Mucosa of rectum (tissue), 2 donors: Measurements from ENCODE around the gene IRS2.

Experiments
- H3K27ac ChIP-seq, 2 donors: one replicate each; pipeline ENCODE4 v1.7.0; 2013; ENCODE audit warnings: inconsistent platforms in 2 of 2, low read depth in 2 of 2, low read length in 2 of 2
- H3K27me3 ChIP-seq, 2 donors: one replicate each; pipeline ENCODE4 v1.7.0; 2013; ENCODE audit warnings: low read length in 2 of 2; ENCODE audit not compliant: control insufficient read depth in 2 of 2, insufficient read depth in 2 of 2
- H3K36me3 ChIP-seq, 2 donors: one replicate each; pipeline ENCODE4 v1.7.0; 2013; ENCODE audit warnings: low read length in 2 of 2; ENCODE audit not compliant: control insufficient read depth in 2 of 2, insufficient read depth in 2 of 2
- H3K4me1 ChIP-seq, 2 donors: one replicate each; pipeline ENCODE4 v1.7.0; 2013; ENCODE audit warnings: low read length in 2 of 2, mild to moderate bottlenecking in 1 of 2; ENCODE audit not compliant: control insufficient read depth in 2 of 2, insufficient read depth in 2 of 2
- H3K4me3 ChIP-seq, 2 donors: one replicate each; pipeline ENCODE4 v1.7.0; 2013; ENCODE audit warnings: low read length in 2 of 2
- H3K9ac ChIP-seq, 2 donors: one replicate each; pipeline ENCODE4 v1.7.0; 2013; ENCODE audit warnings: low read length in 2 of 2, low read depth in 1 of 2, mild to moderate bottlenecking in 1 of 2
- H3K9me3 ChIP-seq, 2 donors: one replicate each; pipeline ENCODE4 v1.7.0; 2013; ENCODE audit warnings: low read length in 2 of 2; ENCODE audit not compliant: control insufficient read depth in 2 of 2
- donor health status: healthy.
- donor health status: Normal muscosa, but diverticular disease.

Gene IRS2

GRCh38 chr13:109817591-109818535, 31.5 kb upstream of the IRS2 start:
- Histone ChIP-seq H3K27ac (no peak overlapping the region), H3K36me3 (no peaks in the 10 kb centered on the region), H3K9ac (no peak overlapping the region), H3K4me3 (no peak overlapping the region), H3K27me3 (no peaks in the 10 kb centered on the region), H3K9me3 (no peaks in the 10 kb centered on the region), H3K4me1 (no peaks in the 10 kb centered on the region)

GRCh38 chr13:109816808-109817203, 30.4 kb upstream of the IRS2 start:
- H3K9me3 ChIP-seq, result no peaks in the 10 kb centered on the region
- no peak overlapping the region for H3K4me3 ChIP-seq
- no peak overlapping the region for H3K27ac ChIP-seq

GRCh38 chr13:109816112-109816807, 29.9 kb upstream of the IRS2 start:
- H3K9ac ChIP-seq, result no peak overlapping the region
- no peak overlapping the region for H3K27ac ChIP-seq
- H3K36me3 ChIP-seq, result no peaks in the 10 kb centered on the region
- H3K9me3 ChIP-seq, result no peaks in the 10 kb centered on the region
- H3K4me3 ChIP-seq, result no peak overlapping the region
- no peaks in the 10 kb centered on the region for H3K4me1 ChIP-seq
- H3K27me3 ChIP-seq, result no peaks in the 10 kb centered on the region

More at GRCh38 chr13:109816808-109817203, 30.4 kb upstream of the IRS2 start:
- no peak overlapping the region for H3K9ac ChIP-seq
- no peaks in the 10 kb centered on the region for H3K36me3 ChIP-seq
- no peaks in the 10 kb centered on the region for H3K27me3 ChIP-seq
- H3K4me1 ChIP-seq, result no peaks in the 10 kb centered on the region

DNA sequence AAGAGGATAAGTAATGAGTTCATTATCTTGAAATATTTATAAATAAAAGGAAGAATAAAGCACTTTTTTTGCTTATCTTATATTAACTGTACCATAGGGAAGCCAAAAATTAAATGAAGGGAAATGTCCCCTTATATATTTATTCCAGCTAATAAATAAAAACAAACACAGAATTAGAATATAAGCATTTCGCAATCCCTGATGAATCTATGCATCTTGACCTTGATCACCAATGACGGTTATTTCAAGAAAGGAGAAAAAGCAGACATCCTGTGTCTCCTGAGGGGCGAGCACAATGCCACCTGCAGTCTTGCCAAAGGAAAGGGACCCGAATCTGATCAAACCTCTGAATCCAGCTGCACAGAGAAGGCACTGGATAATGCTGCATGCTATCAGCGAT, 29.3 kb upstream of the IRS2 start:
- no peak overlapping the region for H3K9ac ChIP-seq
- no peaks in the 10 kb centered on the region for H3K36me3 ChIP-seq
- H3K4me1 ChIP-seq, result no peaks in the 10 kb centered on the region
- H3K27me3 ChIP-seq, result no peaks in the 10 kb centered on the region
- no peak overlapping the region for H3K27ac ChIP-seq
- no peak overlapping the region for H3K4me3 ChIP-seq
- H3K9me3 ChIP-seq, result no peaks in the 10 kb centered on the region

DNA sequence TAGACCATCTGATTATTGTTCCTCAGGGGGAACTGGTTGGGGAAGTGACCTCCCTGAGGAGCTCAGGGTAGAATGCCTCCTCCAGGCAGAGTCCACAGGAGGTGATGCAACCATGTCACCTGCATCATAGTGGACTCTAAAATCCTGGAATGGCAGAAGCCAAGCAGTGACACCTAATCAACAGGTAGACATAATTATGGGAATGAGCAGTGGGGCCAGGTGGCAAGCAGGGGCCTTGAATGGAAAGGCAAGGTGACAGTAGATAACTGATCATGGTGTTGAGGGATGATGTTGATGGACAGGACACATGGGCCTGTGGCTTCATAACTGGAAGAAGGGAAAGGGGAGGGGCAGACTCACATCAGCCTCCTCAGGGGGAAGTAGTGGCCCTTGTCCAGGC, 27.3 kb upstream of the IRS2 start:
- no peaks in the 10 kb centered on the region for H3K4me1 ChIP-seq
- H3K9ac ChIP-seq, result no peak overlapping the region
- no peaks in the 10 kb centered on the region for H3K27me3 ChIP-seq
- no peaks in the 10 kb centered on the region for H3K9me3 ChIP-seq
- H3K4me3 ChIP-seq, result no peak overlapping the region
- no peaks in the 10 kb centered on the region for H3K36me3 ChIP-seq
- no peak overlapping the region for H3K27ac ChIP-seq

- no peaks in the 10 kb centered on the region for H3K9me3 ChIP-seq
Observed at GRCh38 chr13:109812382-109812781, 26.0 kb upstream of the IRS2 start.

GRCh38 chr13:109810761-109811510, 24.6 kb upstream of the IRS2 start:
- no peak overlapping the region for H3K9ac ChIP-seq
- no peaks in the 10 kb centered on the region for H3K27me3 ChIP-seq
- no peaks in the 10 kb centered on the region for H3K9me3 ChIP-seq
- no peaks in the 10 kb centered on the region for H3K36me3 ChIP-seq
- H3K4me3 ChIP-seq, result no peak overlapping the region
- H3K27ac ChIP-seq, result no peak overlapping the region
- no peaks in the 10 kb centered on the region for H3K4me1 ChIP-seq

More at GRCh38 chr13:109812382-109812781, 26.0 kb upstream of the IRS2 start:
- Histone ChIP-seq H3K27ac (no peak overlapping the region), H3K4me3 (no peak overlapping the region), H3K4me1 (no peaks in the 10 kb centered on the region), H3K27me3 (no peaks in the 10 kb centered on the region), H3K9ac (no peak overlapping the region), H3K36me3 (no peaks in the 10 kb centered on the region)

DNA sequence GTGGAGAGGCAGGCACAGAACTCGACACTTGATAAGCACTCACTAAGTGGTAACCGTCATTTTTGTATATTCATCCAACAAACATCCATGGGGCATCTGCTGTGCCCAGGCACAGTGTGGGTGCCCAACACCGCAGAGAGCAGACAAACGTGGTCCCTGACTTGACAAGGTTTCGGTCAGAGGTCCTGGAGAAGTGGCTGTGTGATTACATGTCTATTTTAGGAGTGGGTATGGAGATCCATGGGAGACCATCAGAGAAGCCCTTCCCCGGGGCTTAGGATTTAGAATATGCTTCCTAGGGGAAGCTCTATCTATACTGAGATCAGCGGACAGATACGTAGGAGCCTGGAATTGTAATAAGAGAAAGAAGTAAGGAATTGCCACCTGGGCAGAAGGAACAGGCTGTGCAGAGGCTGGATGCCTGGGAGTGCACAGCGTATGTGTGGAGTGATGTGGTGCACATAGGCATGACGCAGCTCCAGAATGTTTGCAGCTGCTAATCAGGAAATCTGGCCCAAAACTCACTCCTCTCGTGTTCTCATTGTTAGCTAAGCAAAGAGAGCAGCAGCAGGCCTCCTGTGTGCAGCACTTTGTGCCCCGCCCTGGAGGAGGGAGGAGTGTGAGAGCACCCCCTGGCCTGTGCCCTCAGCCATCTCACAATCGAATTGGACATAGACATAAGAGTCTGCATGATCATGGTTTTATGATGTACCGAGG, 23.0 kb upstream of the IRS2 start:
- H3K9me3 ChIP-seq, result no peaks in the 10 kb centered on the region
- H3K27ac ChIP-seq, result no peak overlapping the region
- H3K27me3 ChIP-seq, result no peaks in the 10 kb centered on the region
- H3K9ac ChIP-seq, result no peak overlapping the region
- H3K4me1 ChIP-seq, result no peaks in the 10 kb centered on the region
- no peaks in the 10 kb centered on the region for H3K36me3 ChIP-seq
- H3K4me3 ChIP-seq, result no peak overlapping the region

DNA sequence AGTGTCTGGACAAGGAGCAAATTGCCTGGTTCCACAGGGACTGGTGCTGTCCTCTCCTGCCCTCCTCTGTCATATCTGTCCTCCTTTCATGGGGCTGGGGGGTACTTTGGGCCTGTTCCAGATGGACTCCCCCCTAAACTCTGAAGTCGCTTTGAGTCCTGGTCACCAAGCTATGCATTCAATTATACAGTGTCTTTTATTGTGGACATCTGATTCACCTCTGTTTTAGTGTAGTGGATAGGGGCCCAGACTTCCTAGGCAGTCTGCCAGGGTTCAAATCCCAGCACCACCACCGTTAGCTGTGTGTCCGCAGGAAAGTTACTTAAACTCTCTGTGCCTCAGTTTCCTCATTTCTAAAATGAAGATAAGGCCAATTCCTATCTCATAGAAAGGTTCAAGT, 21.0 kb upstream of the IRS2 start:
- no peaks in the 10 kb centered on the region for H3K27me3 ChIP-seq
- no peak overlapping the region for H3K9ac ChIP-seq
- H3K4me3 ChIP-seq, result no peak overlapping the region
- H3K27ac ChIP-seq, result no peak overlapping the region
- no peaks in the 10 kb centered on the region for H3K9me3 ChIP-seq
- no peaks in the 10 kb centered on the region for H3K4me1 ChIP-seq
- H3K36me3 ChIP-seq, result no peaks in the 10 kb centered on the region
